Lower leg skin (tissue), 3 donors: ENCODE measurements around the gene FAM118A.

Source experiments
- POLR2A ChIP-seq, 2 donors: fragments of 450-650 bp; IDR thresholded peaks; one replicate each; pipeline ENCODE4 v1.6.1; 2016 to 2017; ENCODE audit warnings: antibody characterized with exemption in 2 of 2, mild to moderate bottlenecking in 1 of 2, moderate library complexity in 1 of 2
- TF ChIP-seq, protein P1 (sequence below), 3 donors: fragments of 450-650 bp; IDR thresholded peaks; one replicate each; pipeline ENCODE4 v1.5.1; 2016; ENCODE audit warnings: antibody characterized with exemption in 3 of 3, mild to moderate bottlenecking in 3 of 3, moderate library complexity in 2 of 3

DNA sequence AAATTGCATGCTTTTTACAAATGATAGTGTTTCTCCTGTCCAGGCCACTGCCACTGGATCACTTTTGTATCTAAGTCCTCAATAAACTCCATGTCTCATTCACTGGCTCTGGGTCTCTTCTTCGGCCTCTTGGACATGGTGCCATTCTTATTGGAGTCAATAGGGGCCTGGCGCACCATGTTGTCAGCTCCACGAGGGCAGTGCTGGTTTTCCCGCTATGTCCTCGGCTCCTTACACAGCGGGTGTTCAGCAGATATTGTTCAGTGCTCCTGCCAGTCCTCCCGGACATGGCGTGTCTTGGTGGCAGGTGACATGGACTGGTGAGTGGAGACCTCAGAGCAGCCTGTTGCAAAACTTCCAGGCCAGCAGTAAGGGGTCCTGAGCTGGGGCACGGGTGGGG, 3.6 kb upstream of the FAM118A start:
- TF ChIP-seq, protein P1, sequence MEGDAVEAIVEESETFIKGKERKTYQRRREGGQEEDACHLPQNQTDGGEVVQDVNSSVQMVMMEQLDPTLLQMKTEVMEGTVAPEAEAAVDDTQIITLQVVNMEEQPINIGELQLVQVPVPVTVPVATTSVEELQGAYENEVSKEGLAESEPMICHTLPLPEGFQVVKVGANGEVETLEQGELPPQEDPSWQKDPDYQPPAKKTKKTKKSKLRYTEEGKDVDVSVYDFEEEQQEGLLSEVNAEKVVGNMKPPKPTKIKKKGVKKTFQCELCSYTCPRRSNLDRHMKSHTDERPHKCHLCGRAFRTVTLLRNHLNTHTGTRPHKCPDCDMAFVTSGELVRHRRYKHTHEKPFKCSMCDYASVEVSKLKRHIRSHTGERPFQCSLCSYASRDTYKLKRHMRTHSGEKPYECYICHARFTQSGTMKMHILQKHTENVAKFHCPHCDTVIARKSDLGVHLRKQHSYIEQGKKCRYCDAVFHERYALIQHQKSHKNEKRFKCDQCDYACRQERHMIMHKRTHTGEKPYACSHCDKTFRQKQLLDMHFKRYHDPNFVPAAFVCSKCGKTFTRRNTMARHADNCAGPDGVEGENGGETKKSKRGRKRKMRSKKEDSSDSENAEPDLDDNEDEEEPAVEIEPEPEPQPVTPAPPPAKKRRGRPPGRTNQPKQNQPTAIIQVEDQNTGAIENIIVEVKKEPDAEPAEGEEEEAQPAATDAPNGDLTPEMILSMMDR (IDR thresholded peaks at IDR 0.05) = no peak
- TF ChIP-seq POLR2A (IDR thresholded peaks at IDR 0.05) = no peak
